C4-2B (cell line): ENCODE data around the gene GNAZ.

Experiments used
- ZFX ChIP-seq: fragments of 450-650 bp; IDR thresholded peaks from 2 replicates; pipeline ENCODE4 v1.6.1; 2017
- TF ChIP-seq, protein P1 (sequence below): fragments of 450-650 bp; conservative IDR thresholded peaks from 2 replicates; pipeline ENCODE4 v1.5.1; 2017; ENCODE audit warnings: mild to moderate bottlenecking

DNA sequence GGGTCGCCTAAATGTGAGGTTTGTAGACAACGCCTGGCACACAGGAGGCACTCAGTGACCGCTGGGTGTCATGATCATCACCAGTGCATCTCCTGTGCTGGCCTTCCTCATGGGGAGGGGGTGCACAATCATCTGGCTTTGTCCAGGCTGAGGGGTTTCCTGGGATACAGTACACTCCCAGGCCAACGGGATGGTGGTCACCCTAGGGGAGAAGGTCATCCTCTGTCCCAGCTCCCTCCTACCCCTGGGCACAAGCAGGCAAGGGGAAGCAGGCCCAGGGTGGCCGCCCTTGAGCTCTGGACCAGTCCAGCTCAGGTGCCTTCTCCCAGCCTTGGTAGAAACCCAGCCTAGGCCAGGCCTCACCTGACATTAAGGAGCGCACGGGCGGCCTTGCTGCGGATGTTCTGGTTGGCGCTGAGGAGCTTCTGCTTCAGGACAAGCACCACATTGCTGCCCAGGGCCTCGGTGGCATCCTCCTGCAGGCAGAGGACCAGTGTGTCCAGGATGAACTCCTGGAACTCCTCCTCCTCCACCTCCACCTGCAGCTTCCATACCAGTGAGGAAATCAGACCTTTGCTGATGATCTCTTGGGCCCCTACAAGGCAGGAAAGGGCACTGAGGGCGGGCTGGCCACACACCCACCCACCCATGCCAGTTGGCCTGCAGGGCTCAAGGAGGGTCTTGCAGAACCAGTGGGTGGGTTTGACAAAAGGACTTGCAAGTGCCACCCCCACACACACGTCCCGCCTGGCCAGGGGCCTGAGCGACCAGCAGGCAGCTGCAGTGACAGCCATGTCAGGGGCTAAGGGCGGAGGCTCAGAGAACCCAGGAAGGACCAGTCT, 6.6 kb upstream of the GNAZ start:
- TF ChIP-seq, protein P1, sequence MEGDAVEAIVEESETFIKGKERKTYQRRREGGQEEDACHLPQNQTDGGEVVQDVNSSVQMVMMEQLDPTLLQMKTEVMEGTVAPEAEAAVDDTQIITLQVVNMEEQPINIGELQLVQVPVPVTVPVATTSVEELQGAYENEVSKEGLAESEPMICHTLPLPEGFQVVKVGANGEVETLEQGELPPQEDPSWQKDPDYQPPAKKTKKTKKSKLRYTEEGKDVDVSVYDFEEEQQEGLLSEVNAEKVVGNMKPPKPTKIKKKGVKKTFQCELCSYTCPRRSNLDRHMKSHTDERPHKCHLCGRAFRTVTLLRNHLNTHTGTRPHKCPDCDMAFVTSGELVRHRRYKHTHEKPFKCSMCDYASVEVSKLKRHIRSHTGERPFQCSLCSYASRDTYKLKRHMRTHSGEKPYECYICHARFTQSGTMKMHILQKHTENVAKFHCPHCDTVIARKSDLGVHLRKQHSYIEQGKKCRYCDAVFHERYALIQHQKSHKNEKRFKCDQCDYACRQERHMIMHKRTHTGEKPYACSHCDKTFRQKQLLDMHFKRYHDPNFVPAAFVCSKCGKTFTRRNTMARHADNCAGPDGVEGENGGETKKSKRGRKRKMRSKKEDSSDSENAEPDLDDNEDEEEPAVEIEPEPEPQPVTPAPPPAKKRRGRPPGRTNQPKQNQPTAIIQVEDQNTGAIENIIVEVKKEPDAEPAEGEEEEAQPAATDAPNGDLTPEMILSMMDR: no peak
- TF ChIP-seq ZFX: no peak
